Right lobe of liver (tissue), 6 donors: ENCODE measurements around the gene TNFSF15. TPM values are rescaled to one million over a fixed set of nuclear protein-coding genes. Genes with fewer than 3 reads are reported as not detected.
"Not testable (repeated sequence)": the region's sequence is repeated elsewhere in the genome, so short reads cannot be mapped to it uniquely, and the experiment has no call there.

Experiments
- ATAC-seq, 4 donors: fragments of 200-7000 bp; cut with Tn5 transposase; one replicate each; pipeline ENCODE4 v1.9.1; 2020; ENCODE audit warnings: mild to moderate bottlenecking in 4 of 4, moderate library complexity in 4 of 4
- DNase-seq, 3 donors: peaks; one replicate each; pipeline ENCODE4 v3.0.0-alpha.2; 2020
- H3K27ac ChIP-seq, 3 donors: fragments of 200-600 bp; one replicate each; pipeline ENCODE4 v1.8.0; 2022
- H3K27me3 ChIP-seq, 2 donors: fragments of 200-600 bp; one replicate each; pipeline ENCODE4 v1.8.0; 2022
- H3K36me3 ChIP-seq, 4 donors: fragments of 200-600 bp; sonication (generic) in 1 of 4; one replicate each; pipeline versions ENCODE4 v1.5.1 to v1.8.0; 2017 to 2022; ENCODE audit warnings: control low read depth in 1 of 4
- H3K4me1 ChIP-seq, 4 donors: fragments of 200-600 bp; sonication (generic) in 1 of 4; one replicate each; pipeline versions ENCODE4 v1.5.1 to v1.8.0; 2017 to 2022; ENCODE audit warnings: control low read depth in 1 of 4
- H3K4me3 ChIP-seq, 3 donors: fragments of 200-600 bp; one replicate each; pipeline ENCODE4 v1.8.0; 2022
- H3K9me3 ChIP-seq, 4 donors: fragments of 200-600 bp; sonication (generic) in 1 of 4; one replicate each; pipeline versions ENCODE4 v1.5.1 to v1.8.0; 2017 to 2022; ENCODE audit warnings: control low read depth in 1 of 4
- POLR2A ChIP-seq: fragments of 450-650 bp; IDR thresholded peaks from one replicate; pipeline ENCODE4 v1.6.1; 2017; ENCODE audit warnings: antibody characterized with exemption, mild to moderate bottlenecking
- WGBS: methylation state at CpG from one replicate; pipeline ENCODE4 v1.1.6; 2018; ENCODE audit warnings: low coverage, low lambda C conversion rate; ENCODE audit not compliant: insufficient coverage; ENCODE audit errors: missing lambda C conversion rate; 5-methylcytosine and 5-hydroxymethylcytosine counted together
- intact Hi-C, 2 donors: fragments of 100-400 bp; cut with DNase I; formaldehyde crosslinking; loops; one replicate each; pipeline versions ENCODE4 v1.11.2 to v1.14.1; 2022
- total RNA-seq, 6 experiments: library from RNA; depleted of rRNA in 2 of 6; stranded (reverse); fragments of >200 nt in 2 of 6; fragmentation: NEBNext Ultra II Directional in 3 of 6; extraction: Animal tissue kit (Norgen Biotek cat#: 25700) in 3 of 6; gene quantifications; one replicate each; pipeline versions ENCODE4 v1.1.0 to v1.2.4, GENCODE V29; 2016 to 2023
- TF ChIP-seq, protein P1 (sequence below), 4 donors: fragments of 200-600 bp in 3 of 4; fragments of 450-650 bp in 1 of 4; IDR thresholded peaks; one replicate each; pipeline versions ENCODE4 v1.5.1 to v1.8.0; 2016 to 2022; ENCODE audit warnings: antibody characterized with exemption in 4 of 4, mild to moderate bottlenecking in 2 of 4
- donor health status: DM: no; HTN: yes; CAD: no.
- donor health status: DM: no; HTN: no; CAD: no.
- donor health status: DM: no; HTN: no; CAD: no.
- donor health status: DM: no; HTN: yes; CAD: no.
- donor health status: DM: no; HTN: yes; CAD: no.

Gene TNFSF15
- total RNA-seq, 6 experiments from 2014 or later: 0.04 to 0.35 (median 0.06) TPM; not detected in 1

DNA sequence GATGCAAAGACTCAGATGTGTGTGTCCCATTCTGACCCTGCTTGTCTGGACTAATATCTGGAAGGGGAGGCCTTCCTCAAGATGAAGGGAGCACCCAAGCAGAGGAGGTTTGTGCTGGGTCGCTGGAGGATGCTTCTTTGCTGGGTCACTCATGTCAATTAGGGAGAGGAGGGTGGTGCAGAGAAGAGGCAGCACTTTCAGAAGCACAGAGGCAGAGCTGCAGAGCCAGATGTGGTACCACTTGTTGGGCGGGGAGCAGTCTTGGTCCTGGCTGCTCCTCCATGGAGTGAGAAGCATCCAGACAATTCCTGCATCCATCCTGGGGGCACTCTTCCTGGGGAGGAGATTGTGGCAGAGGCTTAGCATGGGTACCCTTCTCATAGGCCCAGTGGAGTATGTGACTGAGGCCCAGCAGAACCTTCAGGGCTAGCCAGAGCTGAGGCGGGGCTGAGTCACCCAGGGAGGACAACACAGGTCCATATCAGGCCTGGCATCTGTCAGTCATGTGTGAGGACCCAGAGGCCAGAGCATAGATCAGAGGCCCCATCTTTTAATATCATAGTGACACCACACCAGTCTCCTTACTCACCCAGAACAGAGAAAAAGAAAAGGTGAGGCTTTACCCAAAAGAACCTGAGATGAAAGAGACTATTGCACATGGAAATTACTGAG lies 59.8 kb downstream of the TNFSF15 start:
- no peak overlapping the region for H3K4me3 ChIP-seq
- H3K4me1 ChIP-seq: peaks cover 0 to 13% (median 0%) of the 10 kb centered on the region in 4 donors
- ATAC-seq (peak in 1 of 4 donors; percentile 21), DNase-seq (no peak)
- no peaks in the 10 kb centered on the region for H3K9me3 ChIP-seq
- no peak overlapping the region for H3K27ac ChIP-seq
- H3K36me3 ChIP-seq: no peaks in the 10 kb centered on the region
- H3K27me3 ChIP-seq: no peaks in the 10 kb centered on the region
- intact Hi-C loops: loop anchor here in 1 of 2 donors (10.0 kb wide), 1 partner anchor 159 kb away; no protein-coding TSS in a partner anchor
- 41% methylated on average over 2 of the region's 3 CpGs for WGBS
- TF ChIP-seq, protein P1, sequence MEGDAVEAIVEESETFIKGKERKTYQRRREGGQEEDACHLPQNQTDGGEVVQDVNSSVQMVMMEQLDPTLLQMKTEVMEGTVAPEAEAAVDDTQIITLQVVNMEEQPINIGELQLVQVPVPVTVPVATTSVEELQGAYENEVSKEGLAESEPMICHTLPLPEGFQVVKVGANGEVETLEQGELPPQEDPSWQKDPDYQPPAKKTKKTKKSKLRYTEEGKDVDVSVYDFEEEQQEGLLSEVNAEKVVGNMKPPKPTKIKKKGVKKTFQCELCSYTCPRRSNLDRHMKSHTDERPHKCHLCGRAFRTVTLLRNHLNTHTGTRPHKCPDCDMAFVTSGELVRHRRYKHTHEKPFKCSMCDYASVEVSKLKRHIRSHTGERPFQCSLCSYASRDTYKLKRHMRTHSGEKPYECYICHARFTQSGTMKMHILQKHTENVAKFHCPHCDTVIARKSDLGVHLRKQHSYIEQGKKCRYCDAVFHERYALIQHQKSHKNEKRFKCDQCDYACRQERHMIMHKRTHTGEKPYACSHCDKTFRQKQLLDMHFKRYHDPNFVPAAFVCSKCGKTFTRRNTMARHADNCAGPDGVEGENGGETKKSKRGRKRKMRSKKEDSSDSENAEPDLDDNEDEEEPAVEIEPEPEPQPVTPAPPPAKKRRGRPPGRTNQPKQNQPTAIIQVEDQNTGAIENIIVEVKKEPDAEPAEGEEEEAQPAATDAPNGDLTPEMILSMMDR (IDR thresholded peaks at IDR 0.05): no peak
- no peak for TF ChIP-seq POLR2A

DNA sequence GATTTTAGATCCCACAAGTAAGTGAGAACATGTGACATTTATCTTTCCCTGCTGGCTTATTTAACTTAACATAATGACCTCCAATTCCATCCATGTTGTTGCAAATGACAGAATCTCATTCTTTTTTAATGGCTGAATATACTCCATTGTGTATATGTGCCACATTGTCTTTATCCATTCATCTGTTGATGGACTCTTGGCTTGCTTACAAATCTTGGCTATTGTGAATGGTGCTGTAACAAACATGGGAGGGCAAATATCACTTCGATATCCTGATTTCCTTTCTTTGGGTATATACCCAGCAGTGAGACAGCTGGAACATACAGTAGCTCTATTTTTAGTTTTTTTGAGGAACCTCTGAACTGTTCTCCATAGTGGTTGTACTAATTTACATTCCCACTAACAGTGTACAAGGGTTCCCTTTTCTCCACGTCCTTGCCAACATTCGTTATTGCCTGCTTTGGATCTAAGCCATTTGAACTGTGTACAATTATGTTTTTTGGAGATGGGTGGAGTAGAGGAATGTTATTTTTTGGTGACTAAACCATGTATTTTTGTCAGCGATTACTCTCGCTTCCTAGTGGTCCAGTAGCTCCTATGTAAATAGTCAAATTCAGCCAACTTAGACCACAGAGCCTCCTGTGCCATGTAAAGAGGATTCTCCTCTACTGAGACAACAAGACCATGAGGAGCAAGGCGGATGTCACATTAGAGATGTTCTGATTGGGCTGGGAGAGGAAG lies 60.6 kb downstream of the TNFSF15 start:
- H3K4me3 ChIP-seq: no peak overlapping the region
- H3K36me3 ChIP-seq: no peaks in the 10 kb centered on the region
- TF ChIP-seq, protein P1 (IDR thresholded peaks at IDR 0.05): no peak
- TF ChIP-seq POLR2A: no peak
- WGBS: 61% methylated on average over 6 of the region's 6 CpGs
- H3K27ac ChIP-seq: no peak overlapping the region
- ATAC-seq (no peak), DNase-seq (no peak)
- no peaks in the 10 kb centered on the region for H3K27me3 ChIP-seq
- no peaks in the 10 kb centered on the region for H3K9me3 ChIP-seq
- H3K4me1 ChIP-seq: peaks cover 0 to 13% (median 0%) of the 10 kb centered on the region in 4 donors
- intact Hi-C loops: loop anchor here in 1 of 2 donors (10.0 kb wide), 1 partner anchor 160 kb away; no protein-coding TSS in a partner anchor

DNA sequence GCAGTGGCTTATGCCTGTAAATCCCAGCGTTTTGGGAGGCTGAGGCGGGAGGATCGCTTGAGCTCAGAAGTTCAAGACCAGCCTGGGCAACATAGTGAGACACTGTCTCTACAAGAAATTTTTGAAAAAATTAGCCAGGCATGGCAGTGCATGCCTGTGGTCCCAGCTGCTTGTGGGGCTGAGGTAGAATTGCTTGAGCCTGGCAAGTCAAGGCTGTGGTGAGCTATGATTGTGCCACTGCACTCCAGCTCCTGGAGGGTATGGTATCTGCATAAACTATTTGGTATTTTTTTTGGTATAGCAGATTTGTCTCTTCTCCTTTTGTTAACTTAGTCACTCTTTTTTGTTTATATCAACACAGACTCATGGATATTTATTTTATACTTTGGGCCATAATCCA lies 62.4 kb downstream of the TNFSF15 start:
- Histone ChIP-seq H3K27ac (no peak overlapping the region), H3K36me3 (no peaks in the 10 kb centered on the region), H3K4me1 (peaks cover 0 to 13% (median 0%) of the 10 kb centered on the region in 4 donors), H3K4me3 (no peak overlapping the region), H3K27me3 (no peaks in the 10 kb centered on the region), H3K9me3 (no peaks in the 10 kb centered on the region)
- no peak for DNase-seq
- intact Hi-C loops: loop anchor here in 1 of 2 donors (10.0 kb wide), 1 partner anchor 161 kb away; no protein-coding TSS in a partner anchor
- ATAC-seq: peak in 3 of 4 donors; percentile 13 to 23 (median 22)
- no peak for TF ChIP-seq POLR2A
- TF ChIP-seq, protein P1 (IDR thresholded peaks at IDR 0.05): no peak
- WGBS: 91% methylated on average over 3 of the region's 3 CpGs

DNA sequence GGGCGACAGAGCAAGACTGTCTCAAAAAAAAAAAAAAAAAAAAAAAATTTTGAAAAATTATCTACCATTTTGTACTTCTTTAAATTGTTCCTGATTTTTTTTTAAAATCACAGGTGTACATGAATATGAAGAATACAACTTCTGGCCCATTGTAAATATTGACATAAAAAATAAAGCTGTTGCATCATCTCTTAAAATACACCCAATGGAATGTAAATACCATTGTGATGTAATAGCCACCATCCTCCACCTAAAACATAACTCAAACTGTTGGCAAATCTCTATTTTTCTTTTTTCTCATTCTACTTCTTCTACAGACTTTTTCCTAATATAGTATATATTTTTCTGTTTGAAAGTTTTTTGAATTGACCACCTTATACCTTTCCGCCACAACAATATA lies 62.9 kb downstream of the TNFSF15 start:
- no peak for TF ChIP-seq POLR2A
- TF ChIP-seq, protein P1 (IDR thresholded peaks at IDR 0.05): no peak
- Histone ChIP-seq H3K27ac (no peak overlapping the region), H3K27me3 (no peaks in the 10 kb centered on the region), H3K4me1 (peaks cover 0 to 13% (median 0%) of the 10 kb centered on the region in 4 donors), H3K4me3 (no peak overlapping the region), H3K36me3 (no peaks in the 10 kb centered on the region), H3K9me3 (no peaks in the 10 kb centered on the region)
- ATAC-seq (peak in 3 of 4 donors; percentile 28 to 37 (median 32)), DNase-seq (no peak)
- intact Hi-C loops: loop anchor here in 1 of 2 donors (10.0 kb wide), 1 partner anchor 162 kb away; no protein-coding TSS in a partner anchor
- 66% methylated on average over 2 of the region's 2 CpGs for WGBS

DNA sequence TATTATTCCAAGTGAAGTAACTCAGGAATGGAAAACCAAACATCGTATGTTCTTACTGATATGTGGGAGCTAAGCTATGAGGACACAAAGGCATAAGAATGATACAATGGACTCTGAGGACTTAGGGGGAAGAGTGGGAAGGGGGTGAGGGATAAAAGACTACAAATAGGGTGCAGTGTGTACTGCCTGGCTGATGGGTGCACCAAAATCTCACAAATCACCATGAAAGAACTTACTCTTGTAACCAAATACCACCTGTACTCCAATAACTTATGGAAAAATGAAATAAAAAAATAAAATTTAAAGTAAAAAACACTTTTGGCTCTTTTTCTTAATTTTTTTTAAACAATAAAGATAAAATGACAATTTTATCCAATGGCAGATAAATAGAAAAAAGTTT lies 64.3 kb downstream of the TNFSF15 start:
- not testable (repeated sequence) for H3K36me3 ChIP-seq, H3K9me3 ChIP-seq, H3K27ac ChIP-seq, H3K27me3 ChIP-seq, DNase-seq, H3K4me3 ChIP-seq, ATAC-seq
- WGBS: 75% methylated on average over 1 of the region's 1 CpG
- intact Hi-C loops: loop anchor here in 1 of 2 donors (10.0 kb wide), 1 partner anchor 163 kb away; no protein-coding TSS in a partner anchor
- H3K4me1 ChIP-seq: peaks cover 0 to 13% (median 0%) of the 10 kb centered on the region in 4 donors
